Erythroblast (primary cell): ENCODE results near the gene SPDYE16.
"Not testable (repeated sequence)": the region's sequence is repeated elsewhere in the genome, so short reads cannot be mapped to it uniquely, and the experiment has no call there.

Experiments used
- GATA1 ChIP-seq: IDR thresholded peaks from 2 replicates; pipeline ENCODE4 v1.6.1; 2011; ENCODE audit warnings: low read depth, mild to moderate bottlenecking, control low read depth, low read length, moderate library complexity
- POLR2A ChIP-seq: IDR thresholded peaks from 2 replicates; pipeline ENCODE4 v1.6.1; 2011; ENCODE audit warnings: mild to moderate bottlenecking, low read length

- not testable (repeated sequence) for TF ChIP-seq POLR2A, GATA1
Observed at GRCh38 chr7:76511200-76511910, 31.7 kb downstream of the SPDYE16 start.
